SK-N-SH treated with all-trans-retinoic acid at 6 μM for 48 hours (cell line): ENCODE measurements around the gene USP54.

Source experiments
- ATAC-seq: fragments of 200-7000 bp; cut with Tn5 transposase; 3 replicates; pipeline ENCODE4 v1.9.1; 2020; ENCODE audit warnings: mild to moderate bottlenecking, moderate library complexity
- ARNTL ChIP-seq: fragments of 450-650 bp; formaldehyde crosslinking; IDR thresholded peaks from 2 replicates; pipeline ENCODE4 v1.5.0; 2020; ENCODE audit warnings: low read depth, mild to moderate bottlenecking, moderate library complexity, borderline replicate concordance
- BACH2 ChIP-seq: fragments of 250-450 bp; sonication (Bioruptor Pico); IDR thresholded peaks from 2 replicates; pipeline ENCODE4 v1.9.0; 2021; ENCODE audit warnings: mild to moderate bottlenecking, borderline replicate concordance
- CSDC2 ChIP-seq: fragments of 250-450 bp; sonication (Bioruptor Pico); IDR thresholded peaks from 2 replicates; pipeline ENCODE4 v1.5.0; 2020; ENCODE audit warnings: mild to moderate bottlenecking, moderate library complexity
- ESRRG ChIP-seq: fragments of 250-450 bp; sonication (Bioruptor Pico); IDR thresholded peaks from 2 replicates; pipeline ENCODE4 v1.6.1; 2021; ENCODE audit warnings: mild to moderate bottlenecking
- GLIS3 ChIP-seq: fragments of 250-450 bp; sonication (Bioruptor Pico); IDR thresholded peaks from 2 replicates; pipeline ENCODE4 v1.5.0; 2020; ENCODE audit warnings: mild to moderate bottlenecking, moderate library complexity
- ISL1 ChIP-seq: fragments of 250-450 bp; sonication (Bioruptor Pico); IDR thresholded peaks from 2 replicates; pipeline ENCODE4 v2.1.2; 2022; ENCODE audit warnings: mild to moderate bottlenecking, moderate library complexity
- OSR1 ChIP-seq: fragments of 250-450 bp; sonication (Bioruptor Pico); IDR thresholded peaks from 2 replicates; pipeline ENCODE4 v1.8.0; 2022; ENCODE audit warnings: moderate library complexity, mild to moderate bottlenecking, inconsistent platforms
- RARB ChIP-seq: fragments of 250-450 bp; sonication (Bioruptor Pico); IDR thresholded peaks from 2 replicates; pipeline ENCODE4 v1.8.0; 2021; ENCODE audit warnings: mild to moderate bottlenecking, moderate library complexity
- TCF4 ChIP-seq: fragments of 250-450 bp; sonication (Bioruptor Pico); IDR thresholded peaks from 2 replicates; pipeline ENCODE4 v1.8.0; 2021; ENCODE audit warnings: mild to moderate bottlenecking, moderate library complexity, borderline replicate concordance
- TOX ChIP-seq: fragments of 250-450 bp; sonication (Bioruptor Pico); IDR thresholded peaks from 2 replicates; pipeline ENCODE4 v1.8.0; 2021; ENCODE audit warnings: mild to moderate bottlenecking, moderate library complexity, borderline replicate concordance
- ZC3H10 ChIP-seq: fragments of 250-450 bp; sonication (Bioruptor Pico); IDR thresholded peaks from 2 replicates; pipeline ENCODE4 v1.5.1; 2021; ENCODE audit warnings: mild to moderate bottlenecking, moderate library complexity
- ZFP3 ChIP-seq: fragments of 250-450 bp; sonication (Bioruptor Pico); IDR thresholded peaks from 2 replicates; pipeline ENCODE4 v1.5.0; 2020; ENCODE audit warnings: mild to moderate bottlenecking, moderate library complexity
- ZFP30 ChIP-seq: fragments of 450-650 bp; formaldehyde crosslinking; IDR thresholded peaks from 2 replicates; pipeline ENCODE4 v1.5.0; 2022; ENCODE audit warnings: mild to moderate bottlenecking, moderate library complexity
- ZNF565 ChIP-seq: fragments of 450-650 bp; formaldehyde crosslinking; conservative IDR thresholded peaks from 2 replicates; pipeline ENCODE4 v1.5.0; 2020; ENCODE audit warnings: low read depth, mild to moderate bottlenecking, moderate library complexity
- ZNF70 ChIP-seq: fragments of 450-650 bp; formaldehyde crosslinking; IDR thresholded peaks from 2 replicates; pipeline ENCODE4 v1.5.0; 2020; ENCODE audit warnings: mild to moderate bottlenecking, moderate library complexity
- ZNF8 ChIP-seq: fragments of 450-650 bp; formaldehyde crosslinking; IDR thresholded peaks from 2 replicates; pipeline ENCODE4 v1.5.0; 2020; ENCODE audit warnings: mild to moderate bottlenecking, moderate library complexity
- TF ChIP-seq, protein P1 (sequence below): fragments of 250-450 bp; sonication (Bioruptor Pico); IDR thresholded peaks from 2 replicates; pipeline ENCODE4 v1.5.0; 2020; ENCODE audit warnings: mild to moderate bottlenecking, moderate library complexity
- TF ChIP-seq, protein P2 (sequence below): fragments of 250-450 bp; sonication (Bioruptor Pico); IDR thresholded peaks from 2 replicates; pipeline ENCODE4 v1.8.0; 2020; ENCODE audit warnings: mild to moderate bottlenecking, moderate library complexity, borderline replicate concordance
- TF ChIP-seq, protein P3 (sequence below): fragments of 250-450 bp; sonication (Bioruptor Pico); IDR thresholded peaks from 2 replicates; pipeline ENCODE4 v1.5.1; 2021; ENCODE audit warnings: mild to moderate bottlenecking, moderate library complexity
- TF ChIP-seq, protein P4 (sequence below): fragments of 250-450 bp; sonication (Bioruptor Pico); IDR thresholded peaks from 2 replicates; pipeline ENCODE4 v1.8.0; 2021; ENCODE audit warnings: low read depth, mild to moderate bottlenecking, moderate library complexity, borderline replicate concordance
- TF ChIP-seq, protein P5 (sequence below): fragments of 250-450 bp; sonication (Bioruptor Pico); IDR thresholded peaks from 2 replicates; pipeline ENCODE4 v1.5.1; 2020; ENCODE audit warnings: low read depth, mild to moderate bottlenecking, moderate library complexity

USP54 gene

DNA sequence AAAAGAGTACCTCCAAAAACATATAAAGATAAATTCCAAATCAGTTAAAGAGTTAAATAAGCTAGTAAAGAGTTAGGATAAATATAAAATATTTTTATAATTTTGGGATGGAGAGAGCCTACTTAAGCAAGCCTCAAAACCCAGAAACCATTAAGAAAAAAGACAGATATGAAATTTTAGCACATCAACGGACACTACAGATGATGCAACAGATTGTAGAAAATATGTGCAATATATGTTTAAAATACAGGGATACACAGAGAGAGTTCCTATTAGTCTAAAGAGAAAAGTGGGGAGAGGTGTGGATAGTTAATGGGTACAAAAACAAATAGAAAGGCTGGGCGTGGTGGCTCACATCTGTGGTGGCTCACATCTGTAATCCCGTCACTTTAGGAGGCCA lies 23.6 kb upstream of the USP54 start (continued):
- TF ChIP-seq, protein P1, sequence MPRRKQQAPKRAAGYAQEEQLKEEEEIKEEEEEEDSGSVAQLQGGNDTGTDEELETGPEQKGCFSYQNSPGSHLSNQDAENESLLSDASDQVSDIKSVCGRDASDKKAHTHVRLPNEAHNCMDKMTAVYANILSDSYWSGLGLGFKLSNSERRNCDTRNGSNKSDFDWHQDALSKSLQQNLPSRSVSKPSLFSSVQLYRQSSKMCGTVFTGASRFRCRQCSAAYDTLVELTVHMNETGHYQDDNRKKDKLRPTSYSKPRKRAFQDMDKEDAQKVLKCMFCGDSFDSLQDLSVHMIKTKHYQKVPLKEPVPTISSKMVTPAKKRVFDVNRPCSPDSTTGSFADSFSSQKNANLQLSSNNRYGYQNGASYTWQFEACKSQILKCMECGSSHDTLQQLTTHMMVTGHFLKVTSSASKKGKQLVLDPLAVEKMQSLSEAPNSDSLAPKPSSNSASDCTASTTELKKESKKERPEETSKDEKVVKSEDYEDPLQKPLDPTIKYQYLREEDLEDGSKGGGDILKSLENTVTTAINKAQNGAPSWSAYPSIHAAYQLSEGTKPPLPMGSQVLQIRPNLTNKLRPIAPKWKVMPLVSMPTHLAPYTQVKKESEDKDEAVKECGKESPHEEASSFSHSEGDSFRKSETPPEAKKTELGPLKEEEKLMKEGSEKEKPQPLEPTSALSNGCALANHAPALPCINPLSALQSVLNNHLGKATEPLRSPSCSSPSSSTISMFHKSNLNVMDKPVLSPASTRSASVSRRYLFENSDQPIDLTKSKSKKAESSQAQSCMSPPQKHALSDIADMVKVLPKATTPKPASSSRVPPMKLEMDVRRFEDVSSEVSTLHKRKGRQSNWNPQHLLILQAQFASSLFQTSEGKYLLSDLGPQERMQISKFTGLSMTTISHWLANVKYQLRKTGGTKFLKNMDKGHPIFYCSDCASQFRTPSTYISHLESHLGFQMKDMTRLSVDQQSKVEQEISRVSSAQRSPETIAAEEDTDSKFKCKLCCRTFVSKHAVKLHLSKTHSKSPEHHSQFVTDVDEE (CRISPR knock-in tag), result no peak
- TF ChIP-seq GLIS3, result no peak
- TF ChIP-seq RARB, result no peak
- TF ChIP-seq ZFP3 (CRISPR knock-in tag), result no peak
- TF ChIP-seq ZNF70 (CRISPR knock-in tag), result no peak
- no peak for TF ChIP-seq CSDC2
- no peak for TF ChIP-seq OSR1 (CRISPR knock-in tag)
- no peak for TF ChIP-seq ZNF565 (CRISPR knock-in tag)
- TF ChIP-seq ARNTL (CRISPR knock-in tag), result no peak
- TF ChIP-seq ESRRG (CRISPR knock-in tag), result no peak
- TF ChIP-seq ZC3H10 (CRISPR knock-in tag), result no peak
- TF ChIP-seq ZNF8 (CRISPR knock-in tag), result no peak

DNA sequence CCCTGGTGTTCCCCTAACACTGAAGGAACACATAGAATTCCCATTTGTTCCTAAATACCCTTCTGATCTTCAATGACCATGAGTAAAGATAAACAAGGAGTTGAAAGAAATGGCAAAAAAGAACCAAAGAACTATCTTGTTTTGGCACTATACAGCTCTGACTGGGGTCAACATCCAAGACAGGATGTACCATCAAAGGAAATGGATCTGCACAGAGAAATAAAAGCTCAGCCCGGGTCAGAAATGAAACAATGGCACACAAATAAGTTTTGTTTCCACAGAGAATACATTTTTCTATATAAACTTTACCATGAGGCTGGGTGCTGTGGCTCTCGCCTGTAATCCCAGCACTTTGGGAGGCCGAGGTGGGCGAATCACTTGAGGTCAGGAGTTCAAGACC lies 18.0 kb upstream of the USP54 start:
- no peak for ATAC-seq
- TF ChIP-seq ZNF8 (CRISPR knock-in tag), result no peak
- TF ChIP-seq ZFP30, result no peak
- no peak for TF ChIP-seq ARNTL (CRISPR knock-in tag)
- TF ChIP-seq ISL1 (CRISPR knock-in tag), result no peak
- no peak for TF ChIP-seq ZNF565 (CRISPR knock-in tag)

DNA sequence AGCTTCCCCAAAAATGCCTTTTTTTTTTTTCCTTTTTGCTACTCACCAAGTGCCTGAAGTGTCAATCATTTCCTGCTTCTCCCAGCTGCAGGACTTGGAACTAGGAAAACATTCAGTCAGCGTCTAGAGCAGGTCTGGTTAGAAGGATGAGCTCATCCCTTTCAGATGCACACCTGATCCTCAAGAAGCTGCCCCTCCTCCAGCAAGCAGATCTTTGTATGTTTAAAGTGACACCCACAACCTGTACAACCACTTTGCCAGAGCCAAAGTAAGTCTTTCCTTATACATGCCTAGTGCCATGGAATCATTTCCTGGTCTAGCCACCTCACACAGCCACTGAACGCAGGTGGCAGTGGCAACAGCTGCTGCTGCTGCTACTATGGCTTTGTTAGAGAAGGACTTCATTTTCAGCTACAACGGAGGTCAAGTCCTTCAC lies 10.4 kb upstream of the USP54 start:
- no peak for ATAC-seq
- TF ChIP-seq, protein P2, sequence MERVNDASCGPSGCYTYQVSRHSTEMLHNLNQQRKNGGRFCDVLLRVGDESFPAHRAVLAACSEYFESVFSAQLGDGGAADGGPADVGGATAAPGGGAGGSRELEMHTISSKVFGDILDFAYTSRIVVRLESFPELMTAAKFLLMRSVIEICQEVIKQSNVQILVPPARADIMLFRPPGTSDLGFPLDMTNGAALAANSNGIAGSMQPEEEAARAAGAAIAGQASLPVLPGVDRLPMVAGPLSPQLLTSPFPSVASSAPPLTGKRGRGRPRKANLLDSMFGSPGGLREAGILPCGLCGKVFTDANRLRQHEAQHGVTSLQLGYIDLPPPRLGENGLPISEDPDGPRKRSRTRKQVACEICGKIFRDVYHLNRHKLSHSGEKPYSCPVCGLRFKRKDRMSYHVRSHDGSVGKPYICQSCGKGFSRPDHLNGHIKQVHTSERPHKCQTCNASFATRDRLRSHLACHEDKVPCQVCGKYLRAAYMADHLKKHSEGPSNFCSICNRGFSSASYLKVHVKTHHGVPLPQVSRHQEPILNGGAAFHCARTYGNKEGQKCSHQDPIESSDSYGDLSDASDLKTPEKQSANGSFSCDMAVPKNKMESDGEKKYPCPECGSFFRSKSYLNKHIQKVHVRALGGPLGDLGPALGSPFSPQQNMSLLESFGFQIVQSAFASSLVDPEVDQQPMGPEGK, result no peak
- TF ChIP-seq ZNF8 (CRISPR knock-in tag), result no peak
- TF ChIP-seq ISL1 (CRISPR knock-in tag), result no peak
- no peak for TF ChIP-seq OSR1 (CRISPR knock-in tag)
- TF ChIP-seq, protein P3, sequence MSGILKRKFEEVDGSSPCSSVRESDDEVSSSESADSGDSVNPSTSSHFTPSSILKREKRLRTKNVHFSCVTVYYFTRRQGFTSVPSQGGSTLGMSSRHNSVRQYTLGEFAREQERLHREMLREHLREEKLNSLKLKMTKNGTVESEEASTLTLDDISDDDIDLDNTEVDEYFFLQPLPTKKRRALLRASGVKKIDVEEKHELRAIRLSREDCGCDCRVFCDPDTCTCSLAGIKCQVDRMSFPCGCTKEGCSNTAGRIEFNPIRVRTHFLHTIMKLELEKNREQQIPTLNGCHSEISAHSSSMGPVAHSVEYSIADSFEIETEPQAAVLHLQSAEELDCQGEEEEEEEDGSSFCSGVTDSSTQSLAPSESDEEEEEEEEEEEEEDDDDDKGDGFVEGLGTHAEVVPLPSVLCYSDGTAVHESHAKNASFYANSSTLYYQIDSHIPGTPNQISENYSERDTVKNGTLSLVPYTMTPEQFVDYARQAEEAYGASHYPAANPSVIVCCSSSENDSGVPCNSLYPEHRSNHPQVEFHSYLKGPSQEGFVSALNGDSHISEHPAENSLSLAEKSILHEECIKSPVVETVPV, result no peak
- no peak for TF ChIP-seq ZC3H10 (CRISPR knock-in tag)
- TF ChIP-seq ZFP3 (CRISPR knock-in tag), result no peak
- TF ChIP-seq ZNF70 (CRISPR knock-in tag), result no peak
- TF ChIP-seq, protein P1 (CRISPR knock-in tag), result no peak
- TF ChIP-seq, protein P4, sequence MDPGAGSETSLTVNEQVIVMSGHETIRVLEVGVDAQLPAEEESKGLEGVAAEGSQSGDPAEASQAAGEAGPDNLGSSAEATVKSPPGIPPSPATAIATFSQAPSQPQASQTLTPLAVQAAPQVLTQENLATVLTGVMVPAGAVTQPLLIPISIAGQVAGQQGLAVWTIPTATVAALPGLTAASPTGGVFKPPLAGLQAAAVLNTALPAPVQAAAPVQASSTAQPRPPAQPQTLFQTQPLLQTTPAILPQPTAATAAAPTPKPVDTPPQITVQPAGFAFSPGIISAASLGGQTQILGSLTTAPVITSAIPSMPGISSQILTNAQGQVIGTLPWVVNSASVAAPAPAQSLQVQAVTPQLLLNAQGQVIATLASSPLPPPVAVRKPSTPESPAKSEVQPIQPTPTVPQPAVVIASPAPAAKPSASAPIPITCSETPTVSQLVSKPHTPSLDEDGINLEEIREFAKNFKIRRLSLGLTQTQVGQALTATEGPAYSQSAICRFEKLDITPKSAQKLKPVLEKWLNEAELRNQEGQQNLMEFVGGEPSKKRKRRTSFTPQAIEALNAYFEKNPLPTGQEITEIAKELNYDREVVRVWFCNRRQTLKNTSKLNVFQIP (CRISPR knock-in tag), result no peak
- TF ChIP-seq CSDC2, result no peak
- TF ChIP-seq ESRRG (CRISPR knock-in tag), result no peak
- TF ChIP-seq, protein P5, sequence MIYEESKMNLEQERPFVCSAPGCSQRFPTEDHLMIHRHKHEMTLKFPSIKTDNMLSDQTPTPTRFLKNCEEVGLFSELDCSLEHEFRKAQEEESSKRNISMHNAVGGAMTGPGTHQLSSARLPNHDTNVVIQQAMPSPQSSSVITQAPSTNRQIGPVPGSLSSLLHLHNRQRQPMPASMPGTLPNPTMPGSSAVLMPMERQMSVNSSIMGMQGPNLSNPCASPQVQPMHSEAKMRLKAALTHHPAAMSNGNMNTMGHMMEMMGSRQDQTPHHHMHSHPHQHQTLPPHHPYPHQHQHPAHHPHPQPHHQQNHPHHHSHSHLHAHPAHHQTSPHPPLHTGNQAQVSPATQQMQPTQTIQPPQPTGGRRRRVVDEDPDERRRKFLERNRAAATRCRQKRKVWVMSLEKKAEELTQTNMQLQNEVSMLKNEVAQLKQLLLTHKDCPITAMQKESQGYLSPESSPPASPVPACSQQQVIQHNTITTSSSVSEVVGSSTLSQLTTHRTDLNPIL, result no peak
- no peak for TF ChIP-seq ARNTL (CRISPR knock-in tag)
- no peak for TF ChIP-seq BACH2
- no peak for TF ChIP-seq RARB
- TF ChIP-seq ZNF565 (CRISPR knock-in tag), result no peak
- no peak for TF ChIP-seq TCF4 (CRISPR knock-in tag)
- no peak for TF ChIP-seq TOX (CRISPR knock-in tag)
- TF ChIP-seq ZFP30, result no peak
